ENCODE results near the gene PEX3. TPM values are rescaled to one million over a fixed set of nuclear protein-coding genes. Genes with fewer than 3 reads are reported as not detected.
A peak's percentile ranks its signal among the peaks of the same experiment; 100 is the strongest.

The PEX3 gene
- total and polyA plus RNA-seq, 2 of the 4 experiments (the other 2 are of a cell fraction), result 13.3 to 13.7 TPM

DNA sequence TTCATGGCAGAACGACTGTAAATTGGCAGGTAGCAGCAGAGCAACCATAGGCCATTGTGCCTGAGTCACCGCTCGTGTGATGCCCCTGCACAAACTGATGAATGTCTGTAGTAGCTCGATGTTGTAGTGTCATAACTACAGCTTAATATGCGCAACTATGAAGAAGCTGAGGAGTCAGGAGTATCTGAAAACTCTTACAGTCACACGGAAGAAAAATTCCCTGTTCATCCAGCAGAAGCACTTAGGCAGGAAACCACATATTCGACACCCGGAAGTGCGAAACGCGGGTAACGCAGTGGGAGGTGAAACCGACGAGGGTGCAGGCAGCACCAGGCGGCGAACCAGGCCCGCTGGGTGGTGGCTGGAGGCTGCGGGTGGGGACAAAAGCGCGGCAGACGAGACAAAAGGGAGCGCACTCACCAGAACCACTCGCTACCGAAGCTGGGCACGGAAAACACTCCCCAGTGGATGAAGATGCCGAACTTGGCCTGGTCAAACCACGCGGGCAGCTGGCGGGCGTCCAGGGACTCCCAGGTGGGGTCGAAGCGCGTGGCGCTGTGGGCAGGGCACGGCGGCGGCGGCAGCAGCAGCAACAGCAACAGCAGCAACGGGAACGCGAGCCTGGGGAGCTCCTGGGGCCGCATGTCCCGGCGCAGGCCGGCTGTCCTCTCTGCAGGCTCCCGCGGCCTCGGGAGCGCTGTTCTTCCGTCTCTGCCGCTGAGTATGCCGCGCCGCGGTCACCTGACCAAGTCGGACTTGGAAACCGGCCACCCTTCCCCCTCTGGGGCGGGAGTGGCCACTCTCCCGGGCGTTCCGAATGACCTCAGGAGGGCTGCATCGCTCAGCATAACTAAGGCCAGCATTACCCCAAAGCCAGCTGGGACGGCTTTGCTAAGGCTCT, 60.6 kb downstream of the PEX3 start, which contains the start of gene FUCA2:
Gene FUCA2, minus strand, starts transcription at position 730 of the 901 bp plus-strand sequence. Its CDS starts 86 bp downstream, at position 644.
- H3K9ac ChIP-seq (ENCODE audit: low read depth, low read length), result peak within 1 kb of the TSS; percentile 84
- 3% methylated on average over 24 of the region's 63 CpGs; no CpG with 5 or more reads in 1 of the 2 experiments for WGBS, 2 experiments (ENCODE audit: extremely low coverage in 2 of 2, insufficient read length in 1 of 2)
- peaks cover 4% of the 10 kb centered on the region; the same call in 1 of the 2 replicates for H3K27me3 ChIP-seq (ENCODE audit: control insufficient read depth, insufficient read depth, low read length)
- TF ChIP-seq MXI1 (IDR thresholded peaks at IDR 0.05; ENCODE audit: borderline replicate concordance, low read depth, low read length) (peak; percentile 63; the same call in 1 of the 2 replicates), CTCF (conservative IDR thresholded peaks at IDR 0.05; ENCODE audit: low read depth, low read length) (0 out of 2 replicates have a peak, but pooled peaks have one; percentile 4), RAD21 (IDR thresholded peaks at IDR 0.05; ENCODE audit: low read length) (no peak), MAZ (IDR thresholded peaks at IDR 0.05; ENCODE audit: borderline replicate concordance, low read depth, low read length) (peak; percentile 36; the same call in 1 of the 2 replicates), BHLHE40 (IDR thresholded peaks at IDR 0.05; ENCODE audit: low read depth, low read length) (no peak; the same call in 1 of the 2 replicates), CHD1 (IDR thresholded peaks at IDR 0.05; ENCODE audit: low read depth, low read length) (0 out of 2 replicates have a peak, but pooled peaks have one; percentile 65), RCOR1 (IDR thresholded peaks at IDR 0.05; ENCODE audit: insufficient replicate concordance, low read length) (no peak), POLR2A (IDR thresholded peaks at IDR 0.05; ENCODE audit: low read depth, low read length) (peak; percentile 78), NFE2L2 (IDR thresholded peaks at IDR 0.05; ENCODE audit: low read depth, low read length) (no peak), USF2 (IDR thresholded peaks at IDR 0.05; ENCODE audit: low read depth, low read length) (peak; percentile 88), SMC3 (IDR thresholded peaks at IDR 0.05; ENCODE audit: low read depth, low read length) (no peak), MAFK (IDR thresholded peaks at IDR 0.05; ENCODE audit: low read depth, low read length) (peak; percentile 29; the same call in 1 of the 2 replicates)

More for the DNA sequence above, 60.6 kb downstream of the PEX3 start, which contains the start of gene FUCA2:
- Histone ChIP-seq H3K36me3 (ENCODE audit: control insufficient read depth, insufficient read depth, low read length) (peaks cover 4% of the 10 kb centered on the region), H2BK20ac (ENCODE audit: low read depth, low read length) (no peak within 1 kb of the TSS; the same call in 1 of the 2 replicates), H3K4me2 (ENCODE audit: low read depth, low read length) (peak within 1 kb of the TSS; percentile 98), H2AK9ac (replicated peaks; ENCODE audit: low read depth, low read length, poor library complexity) (peak within 1 kb of the TSS; percentile 87), H3K79me1 (ENCODE audit: low read depth in 1 of 2, low read length in 2 of 2) (peaks cover 17 to 41% of the 10 kb centered on the region in 2 experiments), H3K4me3 (ENCODE audit: insufficient read depth, low read depth, low read length) (peak within 1 kb of the TSS; percentile 54), H2BK5ac (ENCODE audit: low read depth, low read length, poor library complexity, severe bottlenecking) (peak within 1 kb of the TSS; percentile 31), H3K27ac (ENCODE audit: insufficient read depth, low read length) (peak within 1 kb of the TSS; percentile 85), H2AFZ (replicated peaks; ENCODE audit: low read length, poor library complexity) (peak within 1 kb of the TSS; percentile 95), H3K23ac (ENCODE audit: low read depth, low read length) (peak within 1 kb of the TSS; percentile 76), H4K5ac (ENCODE audit: low read depth, low read length) (peak within 1 kb of the TSS; percentile 92), H3K56ac (ENCODE audit: extremely low read depth, insufficient read depth, low read length) (peak within 1 kb of the TSS; percentile 61), H3K9me1 (ENCODE audit: insufficient read depth, low read length) (peaks cover 10% of the 10 kb centered on the region; the same call in 1 of the 2 replicates), H3K4ac (ENCODE audit: low read depth, low read length) (peak within 1 kb of the TSS; percentile 80), H3K4me1 (ENCODE audit: control insufficient read depth, insufficient read depth, low read length) (peaks cover 7% of the 10 kb centered on the region), H3K18ac (ENCODE audit: low read depth, low read length) (peak within 1 kb of the TSS; percentile 33), H3K9me3 (ENCODE audit: control insufficient read depth, insufficient read depth, low read length) (no peaks in the 10 kb centered on the region), H4K91ac (ENCODE audit: insufficient read depth, low read depth, low read length) (peak within 1 kb of the TSS; percentile 79), H2BK15ac (ENCODE audit: low read depth, low read length) (peak within 1 kb of the TSS; percentile 47; the same call in 2 of the 3 replicates), H3K14ac (replicated peaks; ENCODE audit: low read depth, low read length) (peak within 1 kb of the TSS; percentile 92), H2AK5ac (ENCODE audit: low read depth, low read length) (peak within 1 kb of the TSS; percentile 81), H4K20me1 (ENCODE audit: insufficient read depth, low read length) (no peaks in the 10 kb centered on the region), H4K8ac (ENCODE audit: low read depth in 2 of 2, low read length in 2 of 2) (peak within 1 kb of the TSS; percentile 78 to 79), H2BK120ac (ENCODE audit: low read depth, low read length) (peak within 1 kb of the TSS; percentile 36)
- BruUV-seq (replicated peaks), result TSS peak; percentile 44
- POLR2A ChIA-PET (ENCODE audit: unreplicated experiment), result interaction anchor here (0.5 kb wide), 1 partner anchor 35 kb away, joined by 4 read pairs; no protein-coding TSS in a partner anchor
- intact Hi-C loops (cut with micrococcal nuclease), result no loop called here
- dilution Hi-C loops (cut with HindIII; ENCODE audit: low sequenced_read_pairs, unreplicated experiment), result no loop called here
- in situ Hi-C loops (cut with MboI; ENCODE audit: low sequenced_read_pairs), result no loop called here
- CTCF ChIA-PET, result interaction anchor here (1.0 kb wide), 1 partner anchor 10 kb away, joined by 3 read pairs; no protein-coding TSS in a partner anchor
- ATAC-seq (ENCODE audit: low read depth), result peak; percentile 90
- DNase-seq, result peak; percentile 87
